Tibial artery (tissue), 4 donors: Measurements from ENCODE around the gene PTPN14.

Source experiments
- DNase-seq, 2 donors: peaks; one replicate each; pipeline ENCODE4 v3.0.0-alpha.2; 2019
- H3K27ac ChIP-seq, 2 donors: fragments of 200-600 bp; sonication (generic) in 1 of 2; 1 replicate in 1 of 2; 2 replicates in 1 of 2; pipeline ENCODE4 v1.5.1; 2018 to 2019; ENCODE audit warnings: mild to moderate bottlenecking in 1 of 2
- H3K27me3 ChIP-seq, 2 donors: fragments of 200-600 bp; sonication (generic) in 1 of 2; one replicate each; pipeline versions ENCODE4 v1.5.1 to v1.6.0; 2016 to 2019
- H3K36me3 ChIP-seq, 3 donors: fragments of 200-600 bp; sonication (generic) in 2 of 3; one replicate each; pipeline ENCODE4 v1.5.1; 2016 to 2019; ENCODE audit warnings: mild to moderate bottlenecking in 2 of 3
- H3K4me1 ChIP-seq, 4 donors: fragments of 200-600 bp; sonication (generic) in 2 of 4; 1 replicate in 3 of 4; 2 replicates in 1 of 4; pipeline ENCODE4 v1.5.1; 2016 to 2019
- H3K4me3 ChIP-seq, 2 donors: fragments of 200-600 bp; sonication (generic) in 1 of 2; 1 replicate in 1 of 2; 2 replicates in 1 of 2; pipeline ENCODE4 v1.5.1; 2018 to 2019; ENCODE audit warnings: mild to moderate bottlenecking in 2 of 2
- H3K9me3 ChIP-seq, 3 donors: fragments of 200-600 bp; sonication (generic) in 1 of 3; one replicate each; pipeline ENCODE4 v1.5.1; 2016 to 2019
- intact Hi-C: fragments of 100-400 bp; cut with DNase I; formaldehyde crosslinking; loops from one replicate; pipeline ENCODE4 v1.15.0; 2023; ENCODE audit warnings: low total_unique reads
- TF ChIP-seq, protein P1 (sequence below), 2 experiments: fragments of 200-600 bp in 1 of 2; fragments of 450-650 bp in 1 of 2; IDR thresholded peaks; one replicate each; pipeline ENCODE4 v1.5.1; 2017 to 2019; ENCODE audit warnings: antibody characterized with exemption in 2 of 2, mild to moderate bottlenecking in 1 of 2, moderate library complexity in 1 of 2

Gene PTPN14

DNA sequence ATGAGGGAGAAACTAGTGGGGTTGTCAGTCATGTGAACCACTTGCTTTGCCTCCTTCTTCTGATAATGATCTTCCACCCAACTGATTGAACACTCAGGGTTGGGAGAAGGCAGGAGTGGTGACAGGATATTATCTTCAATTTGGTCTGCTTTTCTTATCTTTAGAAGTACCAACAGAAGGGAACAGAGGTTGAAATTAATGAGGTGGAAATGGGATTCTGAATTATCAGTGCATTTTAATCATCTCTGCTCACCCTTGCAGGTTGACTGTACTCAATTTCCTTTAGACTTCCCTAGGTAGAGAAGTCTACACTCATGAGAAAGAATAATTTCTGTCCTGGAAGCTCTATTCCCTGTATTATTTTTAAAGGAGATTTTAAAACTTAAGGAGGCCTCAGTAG is 19.9 kb upstream of the PTPN14 start:
- Histone ChIP-seq H3K4me1 (peaks cover 0 to 45% (median 11%) of the 10 kb centered on the region in 4 donors), H3K36me3 (peaks cover 0 to 3% (median 0%) of the 10 kb centered on the region in 3 donors), H3K9me3 (peaks cover 0 to 8% (median 6%) of the 10 kb centered on the region in 3 donors), H3K27me3 (no peaks in the 10 kb centered on the region), H3K4me3 (no peak overlapping the region), H3K27ac (no peak overlapping the region)
- DNase-seq: no peak
- intact Hi-C loops: no loop called here
- TF ChIP-seq, protein P1, sequence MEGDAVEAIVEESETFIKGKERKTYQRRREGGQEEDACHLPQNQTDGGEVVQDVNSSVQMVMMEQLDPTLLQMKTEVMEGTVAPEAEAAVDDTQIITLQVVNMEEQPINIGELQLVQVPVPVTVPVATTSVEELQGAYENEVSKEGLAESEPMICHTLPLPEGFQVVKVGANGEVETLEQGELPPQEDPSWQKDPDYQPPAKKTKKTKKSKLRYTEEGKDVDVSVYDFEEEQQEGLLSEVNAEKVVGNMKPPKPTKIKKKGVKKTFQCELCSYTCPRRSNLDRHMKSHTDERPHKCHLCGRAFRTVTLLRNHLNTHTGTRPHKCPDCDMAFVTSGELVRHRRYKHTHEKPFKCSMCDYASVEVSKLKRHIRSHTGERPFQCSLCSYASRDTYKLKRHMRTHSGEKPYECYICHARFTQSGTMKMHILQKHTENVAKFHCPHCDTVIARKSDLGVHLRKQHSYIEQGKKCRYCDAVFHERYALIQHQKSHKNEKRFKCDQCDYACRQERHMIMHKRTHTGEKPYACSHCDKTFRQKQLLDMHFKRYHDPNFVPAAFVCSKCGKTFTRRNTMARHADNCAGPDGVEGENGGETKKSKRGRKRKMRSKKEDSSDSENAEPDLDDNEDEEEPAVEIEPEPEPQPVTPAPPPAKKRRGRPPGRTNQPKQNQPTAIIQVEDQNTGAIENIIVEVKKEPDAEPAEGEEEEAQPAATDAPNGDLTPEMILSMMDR (IDR thresholded peaks at IDR 0.05): no peak

DNA sequence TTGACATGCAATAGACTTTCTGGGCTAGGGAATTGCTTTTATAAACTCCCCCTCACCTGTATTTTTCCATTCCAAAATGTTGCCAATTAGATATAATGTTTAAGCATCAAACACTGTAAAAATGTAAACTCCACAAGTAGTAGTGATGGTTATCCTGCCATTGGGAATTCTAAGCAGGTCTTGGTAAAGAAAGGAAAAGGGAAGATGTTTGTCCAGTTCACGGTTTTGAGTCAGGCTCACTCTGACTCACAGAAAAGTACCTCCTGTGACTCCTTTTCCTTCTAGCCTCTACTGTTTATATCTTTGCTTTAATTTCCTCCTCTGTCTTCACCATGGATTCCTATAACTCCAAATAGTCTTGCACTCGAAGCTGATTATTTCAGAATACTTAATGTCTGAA is 19.0 kb upstream of the PTPN14 start:
- no peaks in the 10 kb centered on the region for H3K9me3 ChIP-seq
- TF ChIP-seq, protein P1 (IDR thresholded peaks at IDR 0.05): no peak
- intact Hi-C loops: no loop called here
- no peaks in the 10 kb centered on the region for H3K27me3 ChIP-seq
- H3K36me3 ChIP-seq: no peaks in the 10 kb centered on the region
- DNase-seq: no peak
- H3K4me3 ChIP-seq: no peak overlapping the region
- peaks cover 0 to 45% (median 11%) of the 10 kb centered on the region in 4 donors for H3K4me1 ChIP-seq
- H3K27ac ChIP-seq: peak overlapping the region in 1 of 2 donors; percentile 12

DNA sequence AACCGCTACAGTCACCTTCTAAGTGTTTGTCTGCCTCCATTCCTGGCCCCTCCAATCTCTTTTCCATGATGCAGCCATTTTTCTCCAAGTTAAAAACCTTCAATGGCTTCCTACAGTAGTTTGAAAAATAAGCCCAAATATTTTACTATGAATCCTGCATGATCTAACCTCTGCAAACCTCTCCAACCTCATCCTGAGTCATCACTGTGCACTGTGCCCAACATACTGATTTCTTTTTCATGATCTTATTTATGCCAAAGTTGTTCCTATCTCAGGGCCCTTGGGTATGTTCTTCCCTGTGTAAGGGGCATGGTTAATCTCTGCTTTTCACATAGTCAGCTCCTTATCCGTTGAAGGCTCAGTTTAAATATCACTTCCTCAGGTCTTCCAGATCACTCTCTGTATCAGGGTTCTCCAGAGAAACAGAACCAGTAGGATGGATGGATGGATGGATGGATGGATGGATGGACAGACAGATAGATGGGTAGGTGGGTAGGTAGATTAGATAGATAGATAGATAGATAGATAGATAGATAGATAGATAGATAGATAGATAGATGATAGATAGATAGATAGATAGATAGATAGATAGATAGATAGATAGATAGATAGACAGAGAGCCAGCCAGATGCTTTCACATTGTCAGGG is 18.1 kb upstream of the PTPN14 start:
- no peak overlapping the region for H3K27ac ChIP-seq

DNA sequence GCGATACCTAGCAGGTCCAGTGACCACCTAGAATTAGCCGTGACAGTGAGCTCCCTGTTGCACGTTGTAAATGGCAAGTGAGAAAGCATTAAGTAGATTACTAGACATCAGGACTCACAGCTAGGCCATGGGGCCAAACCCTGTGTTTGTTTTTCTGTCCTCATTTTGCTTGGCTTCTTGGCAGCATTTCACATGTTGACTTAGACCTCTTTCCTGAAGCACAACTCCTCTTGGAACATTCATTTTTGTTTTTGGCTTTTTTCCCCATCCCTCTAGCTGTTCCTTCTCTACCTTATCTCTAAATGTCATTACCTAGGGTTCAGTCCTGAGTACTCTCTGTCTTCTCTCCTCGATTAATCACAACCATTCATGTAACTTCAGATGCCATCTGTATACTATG is 16.9 kb upstream of the PTPN14 start:
- Histone ChIP-seq H3K36me3 (no peaks in the 10 kb centered on the region), H3K9me3 (no peaks in the 10 kb centered on the region), H3K4me1 (peaks cover 0 to 37% (median 7%) of the 10 kb centered on the region in 4 donors), H3K4me3 (no peak overlapping the region), H3K27ac (peak overlapping the region in 1 of 2 donors; percentile 12), H3K27me3 (no peaks in the 10 kb centered on the region)
- TF ChIP-seq, protein P1 (IDR thresholded peaks at IDR 0.05): no peak
- intact Hi-C loops: no loop called here
- DNase-seq: peak in 1 of 2 donors; percentile 22

More for the DNA sequence above, 18.1 kb upstream of the PTPN14 start:
- no peaks in the 10 kb centered on the region for H3K36me3 ChIP-seq
- intact Hi-C loops: no loop called here
- no peaks in the 10 kb centered on the region for H3K27me3 ChIP-seq
- H3K4me3 ChIP-seq: no peak overlapping the region
- peaks cover 0 to 45% (median 11%) of the 10 kb centered on the region in 4 donors for H3K4me1 ChIP-seq
- TF ChIP-seq, protein P1 (IDR thresholded peaks at IDR 0.05): no peak
- H3K9me3 ChIP-seq: no peaks in the 10 kb centered on the region
- DNase-seq: no peak

DNA sequence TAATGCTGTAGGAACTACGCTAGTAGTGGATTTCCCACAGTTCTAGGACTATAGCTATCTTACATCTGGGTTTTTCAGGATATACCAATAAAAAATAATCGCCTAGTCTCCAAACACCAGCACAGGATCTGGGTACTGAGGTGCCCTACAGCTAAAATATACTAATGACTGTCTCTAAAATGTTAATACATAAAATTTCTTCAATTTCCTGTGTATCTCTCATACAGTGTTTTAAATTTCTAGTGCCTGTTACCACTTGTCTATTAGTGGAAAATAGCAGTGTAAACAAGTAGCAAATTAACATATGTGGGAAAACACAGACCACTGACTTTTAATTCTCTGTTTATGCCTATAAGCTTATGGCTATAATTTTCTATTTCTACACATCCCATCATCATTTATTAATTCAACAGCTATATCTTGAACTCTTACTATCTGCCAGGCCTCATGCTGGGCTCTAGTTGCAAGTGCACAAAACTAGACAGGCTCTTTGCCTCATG is 16.1 kb upstream of the PTPN14 start:
- intact Hi-C loops: no loop called here

More for the DNA sequence above, 16.1 kb upstream of the PTPN14 start:
- Histone ChIP-seq H3K27me3 (no peaks in the 10 kb centered on the region), H3K4me1 (peaks cover 0 to 37% (median 7%) of the 10 kb centered on the region in 4 donors), H3K4me3 (no peak overlapping the region), H3K36me3 (no peaks in the 10 kb centered on the region), H3K9me3 (no peaks in the 10 kb centered on the region), H3K27ac (no peak overlapping the region)
- TF ChIP-seq, protein P1 (IDR thresholded peaks at IDR 0.05): no peak
- no peak for DNase-seq
